RWPE1 (cell line): ENCODE data around the gene NOP56.
"Not testable (repeated sequence)": the region's sequence is repeated elsewhere in the genome, so short reads cannot be mapped to it uniquely, and the experiment has no call there.

Experiments
- CTCF ChIA-PET: fragments of 350-600 bp; sonication (Branson Sonifier 250); formaldehyde crosslinking; extraction: SDS; loops from one replicate; lab custom pipeline; 2021; lab: Yijun Ruan, JAX
- POLR2A ChIA-PET: fragments of 400-600 bp; formaldehyde crosslinking; extraction: SDS; loops from one replicate; lab custom pipeline; 2020; ENCODE audit warnings: antibody characterized with exemption; ENCODE audit not compliant: low non-redundant PET; lab: Yijun Ruan, JAX
- DNase-seq: peaks from one replicate; pipeline ENCODE4 v3.0.0; 2012; ENCODE audit warnings: low spot score
- H3K27ac ChIP-seq: fragments of 450-650 bp; 2 replicates; pipeline ENCODE4 v1.5.1; 2017
- CTCF ChIP-seq: fragments of 450-650 bp; conservative IDR thresholded peaks from 2 replicates; pipeline ENCODE4 v1.5.1; 2017; ENCODE audit warnings: low read depth, mild to moderate bottlenecking

The NOP56 gene

DNA sequence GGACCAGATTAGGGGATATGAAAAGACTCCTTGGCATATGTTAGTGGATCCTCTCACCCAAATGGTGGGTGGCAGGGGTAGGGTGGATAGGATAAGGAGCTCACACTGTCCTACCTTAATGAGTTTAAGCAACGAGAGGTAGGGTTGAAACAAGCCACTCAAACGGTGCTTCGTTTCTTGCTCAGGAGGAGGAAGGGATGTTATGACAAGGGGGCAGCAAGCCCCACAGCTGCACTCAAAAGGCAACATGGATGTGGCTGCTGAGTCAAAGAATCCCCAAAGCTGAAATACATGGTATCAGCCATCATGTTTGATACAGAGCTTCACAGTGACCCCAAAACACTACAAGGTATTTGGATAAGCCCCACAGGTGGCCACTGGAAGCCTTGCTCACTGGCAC, 20.0 kb downstream of the NOP56 start:
- TF ChIP-seq CTCF, result no peak
- CTCF ChIA-PET, result interaction anchor here (1.1 kb wide), 1 partner anchor 148 kb away, joined by 4 read pairs; no protein-coding TSS in a partner anchor
- POLR2A ChIA-PET, result no interaction called here
- no peak overlapping the region for H3K27ac ChIP-seq
- no peak for DNase-seq

- no peak overlapping the region for H3K27ac ChIP-seq
- DNase-seq, result no peak
- ChIA-PET CTCF (interaction anchor here (0.6 to 1.1 kb wide), 6 partner anchors 9 to 232 kb away, joined by 3 to 10 read pairs (median 4); no protein-coding TSS in a partner anchor), POLR2A (no interaction called here)
- TF ChIP-seq CTCF, result no peak
These were observed 21.0 kb downstream of the NOP56 start for GRCh38 chr20:2673453-2673852.

DNA sequence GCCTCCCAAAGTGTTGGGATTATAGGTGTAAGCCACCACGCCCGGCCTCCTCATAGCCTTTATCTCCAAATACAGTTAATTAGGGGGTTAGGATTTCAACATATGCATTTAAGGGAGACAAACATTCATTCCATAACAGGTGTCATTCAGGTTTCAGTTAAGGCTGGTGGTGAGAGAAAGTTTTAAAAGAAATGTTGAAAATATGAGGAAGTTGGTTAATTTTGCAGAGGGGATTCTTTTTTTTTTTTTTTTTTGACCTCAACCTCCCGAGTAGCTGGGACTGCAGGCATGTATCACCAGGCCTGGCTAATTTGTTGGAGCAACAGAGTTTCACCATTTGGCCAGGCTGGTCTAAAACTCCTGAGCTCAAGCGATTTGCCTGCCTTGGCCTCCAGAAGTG, 27.6 kb downstream of the NOP56 start:
- H3K27ac ChIP-seq, result no peak overlapping the region
- ChIA-PET POLR2A (no interaction called here), CTCF (no interaction called here)
- no peak for DNase-seq
- no peak for TF ChIP-seq CTCF

GRCh38 chr20:2682040-2682439, 29.6 kb downstream of the NOP56 start:
- CTCF ChIA-PET, H3K27ac ChIP-seq, POLR2A ChIA-PET, DNase-seq: not testable (repeated sequence)

DNA sequence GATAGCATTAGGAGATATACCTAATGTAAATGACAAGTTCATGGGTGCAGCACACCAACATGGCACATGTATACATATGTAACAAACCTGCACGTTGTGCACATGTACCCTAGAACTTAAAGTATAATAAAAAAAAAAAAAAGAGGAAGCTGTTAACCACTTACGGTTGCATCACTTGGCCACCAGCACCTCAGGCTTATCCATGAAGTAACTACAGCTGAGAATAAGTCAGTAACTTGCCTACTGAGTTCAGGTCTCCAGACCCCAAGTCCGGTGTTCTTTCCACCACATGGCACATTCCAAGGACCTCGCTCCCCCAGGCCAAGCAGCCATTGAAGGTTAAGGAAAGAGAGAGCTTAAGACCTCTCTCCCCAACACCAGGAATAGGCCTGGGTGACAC, 32.4 kb downstream of the NOP56 start:
- DNase-seq, POLR2A ChIA-PET, H3K27ac ChIP-seq: not testable (repeated sequence)
- CTCF ChIA-PET, result interaction anchor here (1.4 kb wide), 1 partner anchor 10 kb away, joined by 6 read pairs; no protein-coding TSS in a partner anchor

DNA sequence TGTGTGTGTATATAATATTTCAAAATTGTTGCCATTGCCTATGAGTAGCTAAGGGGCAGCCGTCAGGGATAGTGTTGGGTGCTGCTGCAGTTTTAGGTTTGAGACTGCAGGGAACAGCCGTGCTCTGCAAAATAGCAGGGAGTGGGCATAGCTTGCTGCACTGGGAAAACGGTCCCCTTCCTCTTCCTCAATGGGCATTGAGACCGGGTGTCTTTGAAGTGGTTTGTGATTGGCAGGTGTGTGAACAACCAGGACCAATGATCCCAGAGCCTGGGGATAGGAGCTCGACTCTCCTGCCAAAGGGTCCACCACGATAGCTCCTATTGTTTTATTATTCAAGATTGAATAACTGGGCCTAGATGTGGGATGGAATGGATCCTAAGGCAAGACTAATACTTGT, 35.1 kb downstream of the NOP56 start:
- H3K27ac ChIP-seq, result no peak overlapping the region
- ChIA-PET POLR2A (interaction anchor here (0.6 kb wide), 1 partner anchor 264 kb away, joined by 5 read pairs; no protein-coding TSS in a partner anchor), CTCF (interaction anchor here (0.5 to 1.0 kb wide), 2 partner anchors 15 to 125 kb away, joined by 3 to 4 read pairs; no protein-coding TSS in a partner anchor)
- DNase-seq, result no peak
- no peak for TF ChIP-seq CTCF

- POLR2A ChIA-PET, result interaction anchor here (0.6 kb wide), 1 partner anchor 264 kb away, joined by 5 read pairs; no protein-coding TSS in a partner anchor
- no peak overlapping the region for H3K27ac ChIP-seq
- CTCF ChIA-PET, result interaction anchor here (0.7 to 1.1 kb wide), 6 partner anchors 15 to 277 kb away, joined by 3 to 6 read pairs (median 4); no protein-coding TSS in a partner anchor
- peak; percentile 49 for TF ChIP-seq CTCF
- DNase-seq, result no peak
These were observed 35.7 kb downstream of the NOP56 start for GRCh38 chr20:2688041-2688591.
